NCI-H146 treated with DMSO at 0.1 percent for 48 hours (cell line): ENCODE results near the gene SSTR4.

ENCODE experiments used
- DNase-seq: peaks from one replicate; lab custom pipeline; 2025; ENCODE audit not compliant: unreplicated experiment; lab: John Stamatoyannopoulos, UW

Gene SSTR4

DNA sequence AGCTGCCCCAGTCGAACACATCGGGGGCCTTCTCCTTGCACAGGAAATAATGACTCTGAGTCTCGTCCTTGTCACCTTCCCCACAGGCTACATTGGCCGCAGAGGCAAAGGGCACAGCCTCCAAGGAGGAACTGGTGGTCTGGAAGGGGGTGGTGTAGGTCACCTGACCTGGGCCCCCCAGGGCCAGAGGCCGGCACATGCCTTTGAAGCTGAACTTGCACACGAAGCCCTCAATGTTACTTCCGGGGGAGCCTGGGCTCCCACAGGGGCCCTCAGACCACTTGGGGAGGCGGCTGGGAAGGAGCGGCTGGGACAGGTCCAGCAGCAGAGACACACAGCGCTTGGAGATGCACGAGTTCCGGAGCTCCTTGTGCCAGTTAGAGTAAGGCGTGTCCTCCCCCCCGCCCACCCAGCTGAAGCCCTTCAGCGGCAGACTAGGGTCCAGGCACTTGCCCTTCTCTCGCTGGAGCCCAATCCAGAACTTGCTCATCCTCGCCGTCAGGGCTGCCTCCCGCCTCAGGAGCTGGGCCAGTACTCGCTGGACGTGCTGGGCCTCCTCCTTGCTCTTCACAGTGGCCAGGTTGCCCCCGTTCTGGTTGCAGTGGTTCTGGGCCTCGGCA, 50.4 kb downstream of the SSTR4 start:
- no peak for DNase-seq

DNA sequence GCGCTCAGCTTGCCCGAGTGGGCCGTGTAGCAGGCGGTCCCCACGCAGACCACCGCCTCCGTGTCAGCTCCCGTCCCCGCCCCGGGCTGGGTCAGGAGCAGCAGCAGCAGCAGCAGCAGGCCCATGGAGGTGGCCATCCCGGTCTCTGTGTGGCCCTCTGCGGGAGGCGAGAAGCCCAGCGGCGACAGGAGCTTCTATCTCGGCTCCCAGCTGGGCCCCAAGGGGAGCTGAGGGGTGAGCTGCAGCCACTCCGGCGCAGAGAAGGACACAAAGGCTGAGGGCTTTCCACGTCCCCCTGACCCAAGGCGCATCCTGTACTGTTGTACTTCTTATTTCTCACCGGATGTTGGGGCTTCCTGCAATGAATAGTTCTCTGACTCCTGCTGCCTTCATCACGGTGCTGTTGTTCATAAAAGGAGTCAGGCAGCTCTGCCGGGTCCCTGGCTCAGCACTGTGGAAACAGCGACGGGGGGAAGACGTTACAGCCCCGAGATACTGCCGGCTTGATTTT, 51.0 kb downstream of the SSTR4 start, which contains the start of gene CD93:
TSS of gene CD93 (minus strand) at position 269 of the 511 bp plus-strand sequence. CDS start at position 137, 132 bp downstream.
- DNase-seq, result peak; percentile 63

DNA sequence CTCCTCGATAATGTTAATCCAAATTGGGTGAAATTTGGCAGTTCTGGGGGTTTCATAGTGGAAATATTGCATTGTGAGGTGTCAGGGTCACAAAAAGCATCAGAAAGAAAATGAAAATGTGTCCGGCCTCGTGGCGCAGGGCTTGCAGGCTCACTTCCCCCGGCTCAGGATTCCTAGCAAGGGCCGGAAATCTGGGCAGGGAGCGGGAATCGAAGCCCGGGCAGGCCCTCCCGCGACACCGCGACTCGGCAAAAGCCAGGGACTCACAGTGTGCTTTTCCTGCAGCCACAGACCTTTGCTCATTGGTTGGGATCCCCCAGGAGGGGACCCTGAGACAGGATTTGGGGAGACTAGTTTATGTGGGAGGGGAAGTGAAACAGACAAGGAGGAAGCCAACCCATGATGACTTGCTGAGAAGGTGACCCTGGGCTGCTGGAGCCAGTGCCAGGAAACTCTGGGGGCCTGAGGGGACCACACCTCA, 51.9 kb downstream of the SSTR4 start:
- DNase-seq, result no peak

DNA sequence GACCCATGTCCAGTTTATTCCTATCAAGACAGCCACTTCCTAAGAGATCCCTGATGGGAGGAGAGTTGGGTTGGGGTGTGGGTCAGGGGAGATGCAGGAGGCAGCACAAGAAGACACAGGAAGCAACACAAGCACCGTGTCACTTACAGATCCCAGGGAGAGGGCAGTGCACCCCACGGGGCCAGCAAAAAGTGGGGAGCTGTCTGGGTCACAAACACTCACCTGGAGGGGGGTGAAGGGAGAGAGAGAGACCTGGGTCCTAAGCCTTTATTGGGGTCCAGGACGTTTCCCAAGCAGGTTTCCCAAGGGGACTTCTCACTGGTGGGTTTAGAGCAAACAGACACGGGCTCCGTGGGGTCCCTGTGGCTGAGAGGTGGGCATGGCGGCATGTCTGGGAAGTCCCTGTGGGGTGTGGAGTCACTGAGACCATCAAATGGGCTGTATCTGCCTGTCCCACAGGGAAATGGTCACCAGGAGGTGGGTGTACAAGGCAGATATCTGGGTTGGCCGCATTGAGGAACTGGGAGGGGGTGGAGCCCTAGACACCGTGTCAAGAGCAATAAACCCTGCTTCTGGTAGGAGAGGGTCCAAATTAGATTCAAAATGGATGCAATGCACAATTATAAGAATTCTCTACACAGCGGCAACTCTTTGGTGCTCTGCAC, 52.6 kb downstream of the SSTR4 start:
- no peak for DNase-seq
